DMS79 (cell line): ENCODE measurements around the gene TRAPPC13.

Experiments
- DNase-seq: peaks from one replicate; lab custom pipeline; 2025; lab: John Stamatoyannopoulos, UW

TRAPPC13 gene

DNA sequence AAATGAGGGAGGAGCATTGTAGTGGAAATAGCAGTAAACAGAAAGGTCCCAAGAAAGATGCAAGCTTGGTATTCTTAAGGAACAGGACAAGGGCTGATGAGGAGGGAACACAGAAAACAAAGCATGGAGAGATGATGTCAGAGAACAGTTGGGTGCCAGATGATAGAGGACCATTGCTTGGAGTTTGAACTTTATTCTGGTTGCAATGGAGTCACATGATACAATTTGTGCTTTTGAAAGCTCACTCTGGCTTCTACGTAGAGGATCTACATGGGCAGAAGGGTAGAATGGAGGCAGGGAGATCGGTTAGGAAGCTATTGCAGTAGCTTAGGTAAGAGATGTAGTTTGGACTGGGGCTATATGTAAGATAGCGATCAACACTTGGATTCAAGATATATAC, 57.3 kb downstream of the TRAPPC13 start:
- no peak for DNase-seq

DNA sequence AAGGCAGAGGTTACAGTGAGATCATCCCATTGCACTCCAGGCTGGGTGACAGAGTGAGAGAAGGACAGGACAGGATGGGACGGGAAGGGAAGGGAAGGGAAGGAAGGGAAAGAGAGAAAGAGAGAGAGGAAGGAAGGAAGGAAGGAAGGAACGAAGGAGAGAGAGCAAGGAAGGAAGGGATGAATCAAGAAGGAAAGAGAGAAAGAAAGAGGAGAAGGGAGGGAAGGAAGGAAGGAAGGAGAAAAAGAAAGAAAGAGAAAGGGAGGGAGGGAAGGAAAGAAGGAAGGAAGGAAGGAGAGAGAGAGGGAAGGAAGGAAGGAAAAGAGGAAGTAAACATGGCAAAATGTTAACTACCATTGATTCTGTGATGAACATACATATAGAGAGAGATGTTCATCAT, 68.3 kb downstream of the TRAPPC13 start:
- DNase-seq: no peak

DNA sequence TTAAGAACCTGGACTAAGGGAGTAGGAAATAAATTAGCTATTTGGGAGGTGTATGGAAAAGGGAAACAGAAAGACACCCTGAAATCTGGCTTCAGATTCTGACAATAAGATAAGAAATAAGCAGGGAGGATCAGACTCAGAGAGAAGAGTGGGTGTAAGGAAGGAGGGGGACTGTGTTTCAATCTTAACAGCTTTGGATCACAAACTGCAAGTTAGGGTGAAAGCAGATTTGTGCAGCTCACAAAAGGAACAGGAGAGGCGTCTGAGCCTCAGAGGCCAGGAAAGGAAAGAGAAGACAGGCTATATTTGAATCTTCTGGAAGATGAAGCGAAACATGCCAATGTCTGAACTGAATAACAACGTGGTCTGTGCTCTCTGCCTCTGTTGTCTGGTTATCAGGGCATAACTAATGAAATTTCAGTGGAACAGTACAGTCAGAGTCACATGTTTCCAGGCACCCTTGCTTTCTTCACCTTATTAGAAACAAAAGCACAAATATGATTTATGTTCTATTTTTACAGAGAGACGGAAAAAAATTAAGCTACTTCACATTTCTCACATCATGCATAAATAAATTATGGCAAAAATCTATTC, 70.4 kb downstream of the TRAPPC13 start:
- DNase-seq: no peak

GRCh38 chr5:65695896-65696295, 71.1 kb downstream of the TRAPPC13 start:
- no peak for DNase-seq

DNA sequence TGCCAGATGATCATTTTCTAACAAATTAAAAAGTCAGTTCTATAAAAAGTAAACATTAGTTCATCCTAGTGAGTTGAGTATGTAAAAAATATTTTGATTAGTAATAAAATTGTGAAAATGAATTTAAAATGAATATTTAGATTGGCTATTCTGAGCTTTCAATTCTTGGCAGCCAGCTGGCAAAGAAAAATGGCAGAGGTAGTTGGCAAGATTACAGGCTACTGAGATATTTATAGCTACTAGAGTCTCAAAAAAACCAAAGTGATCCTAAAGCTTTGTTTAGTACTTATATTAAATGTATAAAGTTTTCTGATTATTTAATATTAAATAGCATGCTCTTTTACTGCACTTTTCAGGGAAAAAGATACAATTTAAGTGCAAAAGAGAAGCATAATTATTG, 72.1 kb downstream of the TRAPPC13 start:
- no peak for DNase-seq

GRCh38 chr5:65699338-65699737, 74.5 kb downstream of the TRAPPC13 start:
- DNase-seq: no peak

- DNase-seq: no peak
Observed at GRCh38 chr5:65702036-65702435, 77.2 kb downstream of the TRAPPC13 start.

GRCh38 chr5:65704621-65705239, 79.9 kb downstream of the TRAPPC13 start:
- no peak for DNase-seq

- no peak for DNase-seq
Observed at GRCh38 chr5:65707663-65708062, 82.8 kb downstream of the TRAPPC13 start.

DNA sequence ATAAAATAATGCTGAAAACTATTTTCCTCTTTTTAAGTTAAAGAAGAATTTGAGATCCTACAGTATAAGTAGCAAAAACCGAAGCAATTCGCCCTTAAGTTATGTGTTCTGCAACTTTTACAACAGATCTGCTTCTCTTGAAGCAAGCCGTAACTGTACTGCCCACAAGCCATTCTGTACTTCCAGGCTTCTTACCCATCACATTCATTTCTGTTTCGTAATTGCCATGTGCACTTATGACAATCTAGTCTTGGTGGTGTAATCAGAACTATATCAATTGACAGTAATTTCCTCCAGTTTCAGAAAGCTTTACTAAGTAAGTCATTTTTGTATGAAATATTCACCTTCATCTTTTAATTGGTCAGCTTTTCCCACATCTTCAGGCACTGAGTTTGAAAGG, 83.3 kb downstream of the TRAPPC13 start:
- no peak for DNase-seq
